GM19463 (cell line): ENCODE measurements around the gene GPR146.

Experiments used
- ATAC-seq: cut with Tn5 transposase; IDR thresholded peaks from one replicate; pipeline ENCODE4 v1.9.1; 2021; ENCODE audit warnings: mild to moderate bottlenecking, moderate library complexity; ENCODE audit not compliant: unreplicated experiment

The GPR146 gene

DNA sequence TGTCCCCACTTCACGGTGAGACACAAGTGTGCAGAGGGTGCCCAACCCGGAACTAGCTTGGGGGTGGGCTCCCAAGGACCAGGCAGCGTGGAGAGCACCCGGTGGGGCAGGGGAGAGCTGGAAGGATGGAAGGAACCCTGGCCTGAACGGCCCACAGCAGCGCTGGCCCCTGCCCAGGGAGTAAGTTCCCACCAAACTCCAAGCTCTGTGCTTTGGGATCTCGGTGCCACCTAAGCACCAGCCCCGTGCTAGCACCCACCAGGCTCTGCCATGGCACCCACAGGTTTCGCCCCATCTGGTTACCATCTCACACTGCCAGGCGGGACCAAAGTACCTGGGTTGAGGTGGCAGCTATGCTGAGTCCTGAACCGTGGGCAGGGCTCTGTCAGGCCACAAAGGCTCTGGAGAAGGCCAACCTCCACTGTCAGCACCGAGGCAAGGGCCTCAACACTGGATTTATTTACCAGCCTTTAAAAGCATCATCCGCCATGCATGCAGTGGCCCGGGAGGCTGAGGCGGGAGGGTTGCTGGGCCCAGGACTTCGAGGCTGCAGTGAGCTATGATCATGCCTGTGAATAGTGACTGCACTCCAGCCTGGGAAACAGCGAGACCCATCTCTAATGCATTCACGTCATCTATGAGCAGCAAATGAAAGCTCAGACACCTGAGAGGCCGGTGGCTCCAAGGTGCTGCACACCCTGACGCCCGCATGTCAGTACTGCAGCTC is 59.6 kb downstream of the GPR146 start:
- no peak for ATAC-seq

DNA sequence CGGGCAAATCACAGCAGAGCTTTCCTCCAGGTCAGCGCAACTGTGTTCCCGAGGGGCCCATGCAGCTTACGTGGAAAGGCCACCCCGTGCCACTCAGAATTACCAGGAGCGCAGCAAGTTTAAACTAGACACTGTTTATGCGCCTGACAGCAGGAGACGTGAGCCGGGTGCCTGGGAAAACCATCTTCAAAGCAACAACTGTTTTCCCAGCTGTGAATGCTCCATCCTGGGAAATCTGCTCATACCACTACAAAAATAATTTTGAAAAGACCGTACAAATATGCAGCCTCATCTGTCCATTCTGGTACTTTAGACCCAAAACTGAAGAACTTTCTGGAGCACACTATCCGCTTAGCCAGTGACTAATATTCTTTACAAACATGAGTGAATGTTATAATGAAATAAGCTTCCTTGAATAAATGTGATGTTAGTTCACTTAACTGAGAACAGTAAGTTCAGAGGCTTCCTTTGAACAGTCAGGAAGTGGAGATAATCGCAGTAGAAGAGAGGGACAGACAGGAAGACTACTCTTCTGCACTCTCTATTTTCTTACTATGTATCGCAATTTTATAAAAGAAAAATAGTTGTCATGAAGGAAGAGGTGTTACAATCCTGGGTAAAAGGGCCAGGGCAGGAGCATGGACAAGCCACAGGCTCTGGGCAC is 60.3 kb downstream of the GPR146 start:
- no peak for ATAC-seq

DNA sequence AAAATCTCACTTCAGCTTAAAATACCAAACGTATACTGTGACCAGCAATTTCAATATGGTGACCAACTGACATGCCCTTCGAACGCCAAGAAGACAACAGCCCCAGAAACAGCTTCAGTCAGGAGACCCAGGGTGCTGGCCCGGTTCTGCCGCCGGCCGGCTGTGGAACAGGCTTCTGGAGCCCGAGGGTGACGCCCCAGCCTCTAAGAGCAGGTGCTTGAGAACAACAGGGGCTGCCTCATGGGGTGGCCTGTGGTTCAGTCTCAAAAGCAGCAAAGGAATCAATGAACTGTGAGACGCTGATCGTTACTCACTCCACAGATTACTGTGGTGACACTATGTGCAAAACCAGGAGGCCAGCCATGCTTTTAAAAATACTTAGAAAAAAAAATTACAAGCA is 60.8 kb downstream of the GPR146 start:
- ATAC-seq, result no peak

DNA sequence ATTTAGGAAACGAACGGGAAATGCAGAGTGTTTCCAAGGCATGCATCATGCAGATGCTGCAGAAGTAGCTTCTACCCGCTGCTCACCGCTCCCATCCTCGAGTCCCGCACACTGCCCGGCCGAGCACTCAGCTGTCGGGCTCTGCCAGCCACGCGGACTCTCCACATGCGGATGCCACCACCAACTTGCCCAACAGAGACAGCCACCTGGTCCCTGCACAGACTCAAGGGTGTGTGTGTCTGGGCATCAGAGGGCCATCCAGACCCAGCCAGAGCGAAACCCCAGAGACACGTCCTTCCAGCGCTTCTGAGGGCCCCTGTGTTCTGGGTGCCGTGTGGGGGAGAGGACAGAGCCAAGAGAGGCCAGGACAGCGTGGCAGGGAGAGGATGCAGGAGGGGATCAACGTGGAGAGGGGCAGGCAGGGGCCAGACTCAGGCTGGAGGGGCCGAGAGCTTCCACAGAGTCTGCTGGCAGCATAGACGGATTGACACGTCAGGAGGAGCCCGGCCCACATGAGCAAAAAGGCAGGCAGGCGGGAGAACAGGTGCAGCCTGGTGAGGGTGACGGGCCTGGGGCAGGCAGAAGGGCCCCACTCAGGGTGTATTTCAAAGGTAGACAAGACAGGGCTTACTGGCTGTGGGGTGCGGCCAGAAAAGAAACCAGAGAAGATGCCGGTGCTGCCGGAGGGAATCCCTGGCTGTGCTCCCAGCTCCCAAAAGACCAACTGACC is 61.9 kb downstream of the GPR146 start:
- no peak for ATAC-seq

GRCh38 chr7:1106793-1107421 is 62.6 kb downstream of the GPR146 start:
- ATAC-seq, result no peak

DNA sequence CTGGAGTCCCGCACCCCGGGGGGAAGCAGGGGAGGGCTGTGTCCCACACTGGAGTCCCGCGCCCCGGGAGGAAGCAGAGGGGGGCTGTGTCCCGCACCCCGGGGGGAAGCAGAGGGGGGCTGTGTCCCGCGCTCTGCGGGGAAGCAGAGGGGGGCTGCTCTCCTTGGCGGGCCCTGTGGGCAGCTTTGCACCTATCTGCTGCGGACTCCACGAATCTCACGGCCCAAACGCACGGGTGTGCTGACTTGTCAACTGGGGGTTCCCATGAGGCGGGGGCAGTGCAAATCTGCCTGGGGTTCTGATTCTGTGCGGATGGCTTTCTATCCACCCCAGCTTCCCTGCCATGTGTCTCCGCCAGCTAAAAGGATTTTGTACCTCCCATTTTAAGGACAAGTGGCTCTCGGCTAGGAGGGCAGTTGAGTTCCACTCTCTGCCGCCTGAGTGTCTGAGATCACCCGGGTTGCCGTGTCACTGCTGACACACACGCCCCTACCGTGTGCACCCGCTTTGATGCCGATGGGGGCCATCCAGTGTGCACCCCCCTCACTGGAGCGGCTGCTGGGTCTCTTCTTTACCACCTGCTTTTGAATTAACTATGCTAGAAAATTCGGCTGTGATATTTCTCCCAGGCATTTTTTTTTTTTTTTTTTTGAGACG is 64.0 kb downstream of the GPR146 start:
- no peak for ATAC-seq
